ENCODE results near the gene TMEM131L.
"Not testable (repeated sequence)": the region's sequence is repeated elsewhere in the genome, so short reads cannot be mapped to it uniquely, and the experiment has no call there.

TMEM131L gene

GRCh38 chr4:153466081-153466948 lies at the start of gene TMEM131L:
TSS of gene TMEM131L (plus strand) at chr4:153466360. CDS start at chr4:153466398, 38 bp downstream.
- TF ChIP-seq CTCF (IDR thresholded peaks at IDR 0.05; ENCODE audit: low read depth, low read length): peak; percentile 17
- DNase-seq (ENCODE audit: low read depth in 2 of 2): peak; percentile 65 to 74
- peak within 1 kb of the TSS; percentile 83 to 97 for H3K4me3 ChIP-seq (replicated peaks in 1 of 2; ENCODE audit: low read depth in 2 of 2, low read length in 2 of 2)

GRCh38 chr4:153416456-153416855 lies 49.7 kb upstream of the TMEM131L start:
- DNase-seq (ENCODE audit: low read depth in 2 of 2); H3K4me3 ChIP-seq (replicated peaks in 1 of 2; ENCODE audit: low read depth in 2 of 2, low read length in 2 of 2): not testable (repeated sequence)

GRCh38 chr4:153418121-153418520 lies 48.0 kb upstream of the TMEM131L start:
- no peak for TF ChIP-seq CTCF (IDR thresholded peaks at IDR 0.05; ENCODE audit: low read depth, low read length)
- H3K4me3 ChIP-seq (replicated peaks in 1 of 2; ENCODE audit: low read depth in 2 of 2, low read length in 2 of 2): no peak overlapping the region
- peak; percentile 38 to 39 for DNase-seq (ENCODE audit: low read depth in 2 of 2)

- no peak overlapping the region for H3K4me3 ChIP-seq (replicated peaks in 1 of 2; ENCODE audit: low read depth in 2 of 2, low read length in 2 of 2)
- DNase-seq (ENCODE audit: low read depth in 2 of 2): peak; percentile 35 to 63
- TF ChIP-seq CTCF (IDR thresholded peaks at IDR 0.05; ENCODE audit: low read depth, low read length): no peak
Observed at GRCh38 chr4:153418558-153418957, 47.6 kb upstream of the TMEM131L start.

- no peak for TF ChIP-seq CTCF (IDR thresholded peaks at IDR 0.05; ENCODE audit: low read depth, low read length)
- DNase-seq (ENCODE audit: low read depth in 2 of 2): no peak
- no peak overlapping the region for H3K4me3 ChIP-seq (replicated peaks in 1 of 2; ENCODE audit: low read depth in 2 of 2, low read length in 2 of 2)
Observed at GRCh38 chr4:153419029-153419428, 47.1 kb upstream of the TMEM131L start.

GRCh38 chr4:153419673-153420278 lies 46.4 kb upstream of the TMEM131L start:
- no peak overlapping the region for H3K4me3 ChIP-seq (replicated peaks in 1 of 2; ENCODE audit: low read depth in 2 of 2, low read length in 2 of 2)
- no peak for TF ChIP-seq CTCF (IDR thresholded peaks at IDR 0.05; ENCODE audit: low read depth, low read length)
- DNase-seq (ENCODE audit: low read depth in 2 of 2): no peak

GRCh38 chr4:153420361-153420760 lies 45.8 kb upstream of the TMEM131L start:
- no peak for TF ChIP-seq CTCF (IDR thresholded peaks at IDR 0.05; ENCODE audit: low read depth, low read length)
- no peak overlapping the region for H3K4me3 ChIP-seq (replicated peaks in 1 of 2; ENCODE audit: low read depth in 2 of 2, low read length in 2 of 2)
- DNase-seq (ENCODE audit: low read depth in 2 of 2): peak in 1 of 2 donors; percentile 36
